CD14-positive monocyte (primary cell): ENCODE data around the gene SLC17A4. TPM values are rescaled to one million over a fixed set of nuclear protein-coding genes. Genes with fewer than 3 reads are reported as not detected.

Experiments used
- DNase-seq, 3 donors: peaks; one replicate each; pipeline ENCODE4 v3.0.0-alpha.2; 2011 to 2022
- H2AFZ ChIP-seq: 2 replicates; pipeline ENCODE4 v1.6.0; 2012; ENCODE audit warnings: mild to moderate bottlenecking, low read depth, low read length, inconsistent platforms; ENCODE audit not compliant: insufficient read depth, poor library complexity, severe bottlenecking
- H3K27ac ChIP-seq, 2 donors: 1 replicate in 1 of 2; 2 replicates in 1 of 2; pipeline ENCODE4 v1.5.1; 2012 to 2013; ENCODE audit warnings: low read length in 2 of 2, control low read depth in 1 of 2, inconsistent platforms in 1 of 2, low read depth in 1 of 2, mild to moderate bottlenecking in 1 of 2
- H3K27me3 ChIP-seq, 2 donors: one replicate each; pipeline versions ENCODE4 v1.6.0 to v1.6.1; 2011 to 2013; ENCODE audit warnings: low read length in 2 of 2; ENCODE audit not compliant: control insufficient read depth in 2 of 2, insufficient read depth in 2 of 2
- H3K36me3 ChIP-seq, 2 donors: replicated peaks in 1 of 2; 1 replicate in 1 of 2; 2 replicates in 1 of 2; pipeline versions ENCODE4 v1.5.1 to v1.6.1; 2012 to 2013; ENCODE audit warnings: low read length in 2 of 2, control low read depth in 1 of 2, inconsistent platforms in 1 of 2, mild to moderate bottlenecking in 1 of 2; ENCODE audit not compliant: insufficient read depth in 2 of 2, control insufficient read depth in 1 of 2
- H3K4me1 ChIP-seq, 2 donors: 1 replicate in 1 of 2; 2 replicates in 1 of 2; pipeline versions ENCODE4 v1.5.1 to v1.6.1; 2012 to 2013; ENCODE audit warnings: low read length in 2 of 2, control low read depth in 1 of 2, inconsistent platforms in 1 of 2, mild to moderate bottlenecking in 1 of 2, moderate library complexity in 1 of 2; ENCODE audit not compliant: insufficient read depth in 2 of 2, control insufficient read depth in 1 of 2
- H3K4me2 ChIP-seq: replicated peaks from 2 replicates; pipeline ENCODE3; 2012; ENCODE audit warnings: low read length, moderate library complexity, mild to moderate bottlenecking; ENCODE audit not compliant: poor library complexity, severe bottlenecking; ENCODE audit errors: extremely low read depth
- H3K4me3 ChIP-seq, 3 experiments: fragments of 200-600 bp in 1 of 3; sonication (generic) in 1 of 3; replicated peaks in 1 of 3; 1 replicate in 2 of 3; 2 replicates in 1 of 3; pipeline ENCODE4 v1.5.1; 2011 to 2013; ENCODE audit warnings: low read length in 3 of 3, mild to moderate bottlenecking in 3 of 3, control low read depth in 2 of 3, low read depth in 2 of 3, inconsistent platforms in 1 of 3, moderate library complexity in 1 of 3
- H3K79me2 ChIP-seq: 2 replicates; pipeline ENCODE4 v1.6.0; 2012; ENCODE audit warnings: mild to moderate bottlenecking, control low read depth, inconsistent platforms, low read length, moderate library complexity; ENCODE audit not compliant: insufficient read depth
- H3K9ac ChIP-seq: 2 replicates; pipeline ENCODE4 v1.6.0; 2017; ENCODE audit warnings: low read length, mild to moderate bottlenecking; ENCODE audit not compliant: insufficient read depth, poor library complexity, severe bottlenecking
- H3K9me3 ChIP-seq, 2 donors: replicated peaks in 1 of 2; 1 replicate in 1 of 2; 2 replicates in 1 of 2; pipeline versions ENCODE4 v1.5.1 to v1.6.1; 2012 to 2013; ENCODE audit warnings: low read length in 2 of 2, control low read depth in 1 of 2; ENCODE audit not compliant: control insufficient read depth in 1 of 2, insufficient read depth in 1 of 2
- H4K20me1 ChIP-seq: 2 replicates; pipeline ENCODE4 v1.6.0; 2012; ENCODE audit warnings: mild to moderate bottlenecking, low read length, control low read depth, moderate library complexity; ENCODE audit not compliant: insufficient read depth
- H3K27ac Mint-ChIP-seq, 7 donors: one replicate each; pipeline ENCODE4 v1.8.0; 2020; ENCODE audit warnings: mild to moderate bottlenecking in 7 of 7, mixed read lengths in 7 of 7, moderate library complexity in 6 of 7, inconsistent platforms in 2 of 7
- H3K27me3 Mint-ChIP-seq, 3 donors: one replicate each; pipeline ENCODE4 v1.8.0; 2021 to 2022; ENCODE audit warnings: low read depth in 3 of 3, mild to moderate bottlenecking in 3 of 3, mixed read lengths in 3 of 3, moderate library complexity in 3 of 3, inconsistent platforms in 1 of 3
- H3K36me3 Mint-ChIP-seq, 2 donors: one replicate each; pipeline ENCODE4 v1.8.0; 2020; ENCODE audit warnings: mixed read lengths in 2 of 2, inconsistent platforms in 1 of 2, mild to moderate bottlenecking in 1 of 2
- H3K4me1 Mint-ChIP-seq: one replicate; pipeline ENCODE4 v1.8.0; 2020; ENCODE audit warnings: mild to moderate bottlenecking, mixed read lengths
- H3K4me3 Mint-ChIP-seq, 2 donors: one replicate each; pipeline ENCODE4 v1.8.0; 2020; ENCODE audit warnings: mild to moderate bottlenecking in 2 of 2, mixed read lengths in 2 of 2, moderate library complexity in 1 of 2
- H3K9me3 Mint-ChIP-seq, 7 donors: one replicate each; pipeline ENCODE4 v1.8.0; 2020 to 2022; ENCODE audit warnings: mixed read lengths in 7 of 7, mild to moderate bottlenecking in 6 of 7, moderate library complexity in 6 of 7, inconsistent platforms in 2 of 7
- CTCF ChIP-seq: fragments of 200-600 bp; IDR thresholded peaks from one replicate; pipeline ENCODE4 v1.8.0; 2022; ENCODE audit warnings: antibody characterized with exemption, mild to moderate bottlenecking
- WGBS: methylation state at CpG from one replicate; pipeline ENCODE4 v1.1.5; 2013; ENCODE audit warnings: missing lambda C conversion rate; ENCODE audit not compliant: insufficient coverage; 5-methylcytosine and 5-hydroxymethylcytosine counted together
- intact Hi-C, 2 donors: fragments of 100-400 bp; cut with micrococcal nuclease; formaldehyde crosslinking; loops; one replicate each; pipeline versions ENCODE4 v1.15.0 to v1.15.1; 2023
- polyA plus RNA-seq, 3 donors: library from polyadenylated mRNA; depleted of rRNA in 1 of 3; unstranded in 2 of 3; stranded (reverse) in 1 of 3; fragments of 300-500 nt in 2 of 3; fragments of >200 nt in 1 of 3; fragmentation: Illumina TruSeq in 2 of 3; gene quantifications; 1 replicate in 2 of 3; 2 replicates in 1 of 3; pipeline ENCODE4 v1.2.3, GENCODE V29; 2012 to 2021

The SLC17A4 gene
- polyA plus RNA-seq, 3 donors: not detected

GRCh38 chr6:25756382-25757363 lies 2.1 kb downstream of the SLC17A4 start:
- no peak overlapping the region for H2AFZ ChIP-seq
- no peaks in the 10 kb centered on the region for H3K9me3 ChIP-seq
- no peak for TF ChIP-seq CTCF
- no peak overlapping the region for H3K4me3 ChIP-seq
- H4K20me1 ChIP-seq: no peaks in the 10 kb centered on the region
- no peak overlapping the region for H3K9ac ChIP-seq
- Mint-ChIP-seq H3K4me3 (no peak overlapping the region), H3K9me3 (no peaks in the 10 kb centered on the region), H3K4me1 (no peaks in the 10 kb centered on the region), H3K36me3 (no peaks in the 10 kb centered on the region), H3K27ac (no peak overlapping the region), H3K27me3 (no peaks in the 10 kb centered on the region)
- no peak for DNase-seq
- no peak overlapping the region for H3K27ac ChIP-seq
- intact Hi-C loops: no loop called here
- H3K4me2 ChIP-seq: no peak overlapping the region
- WGBS: 88% methylated on average over 1 of the region's 9 CpGs
- no peaks in the 10 kb centered on the region for H3K27me3 ChIP-seq
- no peaks in the 10 kb centered on the region for H3K79me2 ChIP-seq
- no peaks in the 10 kb centered on the region for H3K4me1 ChIP-seq
- H3K36me3 ChIP-seq: no peaks in the 10 kb centered on the region

GRCh38 chr6:25757936-25758642 lies 3.5 kb downstream of the SLC17A4 start:
- WGBS: 71% methylated on average over 3 of the region's 6 CpGs
- Histone ChIP-seq H2AFZ (no peak overlapping the region), H3K27me3 (no peaks in the 10 kb centered on the region), H3K4me3 (no peak overlapping the region), H3K9ac (no peak overlapping the region), H3K79me2 (no peaks in the 10 kb centered on the region), H4K20me1 (no peaks in the 10 kb centered on the region), H3K9me3 (no peaks in the 10 kb centered on the region), H3K4me1 (no peaks in the 10 kb centered on the region), H3K36me3 (no peaks in the 10 kb centered on the region), H3K4me2 (no peak overlapping the region), H3K27ac (no peak overlapping the region)
- no peaks in the 10 kb centered on the region for H3K36me3 Mint-ChIP-seq
- no peak overlapping the region for H3K4me3 Mint-ChIP-seq
- no peak for DNase-seq
- H3K27me3 Mint-ChIP-seq: no peaks in the 10 kb centered on the region
- no peaks in the 10 kb centered on the region for H3K9me3 Mint-ChIP-seq
- no peaks in the 10 kb centered on the region for H3K4me1 Mint-ChIP-seq
- no peak for TF ChIP-seq CTCF
- intact Hi-C loops: no loop called here
- no peak overlapping the region for H3K27ac Mint-ChIP-seq
